ENCODE data around the gene ADARB2. TPM values are rescaled to one million over a fixed set of nuclear protein-coding genes. Genes with fewer than 3 reads are reported as not detected.

The ADARB2 gene
- total and polyA plus RNA-seq, 10 of the 15 experiments (the other 5 are each of a cell fraction or from before 2014, with no cell fraction given), result 0.02 to 4.1 (median 0.76) TPM

DNA sequence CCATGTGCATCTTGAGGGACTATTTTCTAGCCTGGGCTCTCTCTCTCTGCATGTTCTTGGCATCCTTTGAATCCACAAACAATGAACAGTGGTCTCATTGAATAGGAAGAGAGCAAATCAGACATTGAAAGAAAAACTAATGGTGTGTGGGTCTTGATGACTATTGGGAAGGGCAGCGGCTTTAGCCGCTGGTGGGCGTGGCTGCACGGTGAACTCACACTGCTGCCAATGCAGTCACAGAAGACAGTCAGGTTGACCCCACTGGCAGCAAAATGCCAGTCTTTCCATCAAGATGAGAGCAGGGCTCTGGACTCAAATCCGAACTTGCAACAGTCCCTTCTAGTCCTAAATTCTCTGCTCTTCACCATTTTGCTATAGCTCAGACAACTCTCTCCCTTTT is 91.0 kb downstream of the ADARB2 start:
- no peaks in the 10 kb centered on the region for H3K9me3 ChIP-seq (replicated peaks; ENCODE audit: control insufficient read depth, insufficient read depth, low read length)
- CTCF ChIA-PET, result interaction anchor here (0.7 kb wide), 1 partner anchor 224 kb away, joined by 5 read pairs; no protein-coding TSS in a partner anchor
- RAD21 ChIA-PET (ENCODE audit: unreplicated experiment), result no interaction called here
- no peaks in the 10 kb centered on the region for H3K27me3 ChIP-seq (replicated peaks in 1 of 2; ENCODE audit: control insufficient read depth in 2 of 2, insufficient read depth in 2 of 2, low read length in 1 of 2)
- H3K4me1 ChIP-seq (ENCODE audit: control insufficient read depth, insufficient read depth, low read length), result peaks cover 10% of the 10 kb centered on the region
- in situ Hi-C loops (cut with MboI) (no loop called here), intact Hi-C loops (cut with micrococcal nuclease; ENCODE audit: unreplicated experiment) (no loop called here)
- H3K4me2 ChIP-seq (ENCODE audit: control insufficient read depth, insufficient read depth), result no peak overlapping the region
- H3K27ac ChIP-seq (ENCODE audit: control insufficient read depth, insufficient read depth), result no peak overlapping the region
- no TSS peak for BruUV-seq (replicated peaks)
- no peaks in the 10 kb centered on the region for H3K79me2 ChIP-seq (ENCODE audit: control insufficient read depth, insufficient read depth, low read length)
- no peaks in the 10 kb centered on the region for H3K36me3 ChIP-seq (ENCODE audit: control insufficient read depth in 2 of 2, insufficient read depth in 2 of 2, low read length in 1 of 2)
- 19% methylated on average over 5 of the region's 5 CpGs for WGBS (ENCODE audit: insufficient coverage, insufficient replicate concordance, low lambda C conversion rate, missing lambda C conversion rate)
- FAIRE-seq (no peak), DNase-seq (ENCODE audit: low read depth, low spot score) (no peak), ATAC-seq (no peak)
- H2AFZ ChIP-seq (ENCODE audit: control insufficient read depth, low read depth, low read length), result no peak overlapping the region
- no peak overlapping the region for H3K4me3 ChIP-seq
- SMC1A ChIA-PET (ENCODE audit: uncharacterized antibody, unreplicated experiment), result interaction anchor here (1.2 kb wide), 1 partner anchor 9 kb away, joined by 3 read pairs; no protein-coding TSS in a partner anchor
- H3K9ac ChIP-seq (ENCODE audit: control insufficient read depth, insufficient read depth, low read length), result no peak overlapping the region
- H4K20me1 ChIP-seq (ENCODE audit: control insufficient read depth, insufficient read depth), result no peaks in the 10 kb centered on the region
- POLR2A ChIA-PET, result no interaction called here
- TF ChIP-seq CHD4 (IDR thresholded peaks at IDR 0.05) (no peak), STAT1 (conservative IDR thresholded peaks at IDR 0.05) (no peak), SMARCA5 (IDR thresholded peaks at IDR 0.05) (no peak), RCOR1 (conservative IDR thresholded peaks at IDR 0.05; ENCODE audit: low read depth, low read length) (no peak), CEBPB (IDR thresholded peaks at IDR 0.05; ENCODE audit: borderline replicate concordance in 1 of 2, low read depth in 2 of 2, low read length in 2 of 2) (no peak)
- TF ChIP-seq, protein P1, sequence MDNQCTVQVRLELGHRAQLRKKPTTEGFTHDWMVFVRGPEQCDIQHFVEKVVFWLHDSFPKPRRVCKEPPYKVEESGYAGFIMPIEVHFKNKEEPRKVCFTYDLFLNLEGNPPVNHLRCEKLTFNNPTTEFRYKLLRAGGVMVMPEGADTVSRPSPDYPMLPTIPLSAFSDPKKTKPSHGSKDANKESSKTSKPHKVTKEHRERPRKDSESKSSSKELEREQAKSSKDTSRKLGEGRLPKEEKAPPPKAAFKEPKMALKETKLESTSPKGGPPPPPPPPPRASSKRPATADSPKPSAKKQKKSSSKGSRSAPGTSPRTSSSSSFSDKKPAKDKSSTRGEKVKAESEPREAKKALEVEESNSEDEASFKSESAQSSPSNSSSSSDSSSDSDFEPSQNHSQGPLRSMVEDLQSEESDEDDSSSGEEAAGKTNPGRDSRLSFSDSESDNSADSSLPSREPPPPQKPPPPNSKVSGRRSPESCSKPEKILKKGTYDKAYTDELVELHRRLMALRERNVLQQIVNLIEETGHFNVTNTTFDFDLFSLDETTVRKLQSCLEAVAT (IDR thresholded peaks at IDR 0.05), result no peak
- TF ChIP-seq, protein P2, sequence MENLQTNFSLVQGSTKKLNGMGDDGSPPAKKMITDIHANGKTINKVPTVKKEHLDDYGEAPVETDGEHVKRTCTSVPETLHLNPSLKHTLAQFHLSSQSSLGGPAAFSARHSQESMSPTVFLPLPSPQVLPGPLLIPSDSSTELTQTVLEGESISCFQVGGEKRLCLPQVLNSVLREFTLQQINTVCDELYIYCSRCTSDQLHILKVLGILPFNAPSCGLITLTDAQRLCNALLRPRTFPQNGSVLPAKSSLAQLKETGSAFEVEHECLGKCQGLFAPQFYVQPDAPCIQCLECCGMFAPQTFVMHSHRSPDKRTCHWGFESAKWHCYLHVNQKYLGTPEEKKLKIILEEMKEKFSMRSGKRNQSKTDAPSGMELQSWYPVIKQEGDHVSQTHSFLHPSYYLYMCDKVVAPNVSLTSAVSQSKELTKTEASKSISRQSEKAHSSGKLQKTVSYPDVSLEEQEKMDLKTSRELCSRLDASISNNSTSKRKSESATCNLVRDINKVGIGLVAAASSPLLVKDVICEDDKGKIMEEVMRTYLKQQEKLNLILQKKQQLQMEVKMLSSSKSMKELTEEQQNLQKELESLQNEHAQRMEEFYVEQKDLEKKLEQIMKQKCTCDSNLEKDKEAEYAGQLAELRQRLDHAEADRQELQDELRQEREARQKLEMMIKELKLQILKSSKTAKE (IDR thresholded peaks at IDR 0.05; ENCODE audit: low read depth, poor library complexity, severe bottlenecking), result no peak
- TF ChIP-seq, protein P3, sequence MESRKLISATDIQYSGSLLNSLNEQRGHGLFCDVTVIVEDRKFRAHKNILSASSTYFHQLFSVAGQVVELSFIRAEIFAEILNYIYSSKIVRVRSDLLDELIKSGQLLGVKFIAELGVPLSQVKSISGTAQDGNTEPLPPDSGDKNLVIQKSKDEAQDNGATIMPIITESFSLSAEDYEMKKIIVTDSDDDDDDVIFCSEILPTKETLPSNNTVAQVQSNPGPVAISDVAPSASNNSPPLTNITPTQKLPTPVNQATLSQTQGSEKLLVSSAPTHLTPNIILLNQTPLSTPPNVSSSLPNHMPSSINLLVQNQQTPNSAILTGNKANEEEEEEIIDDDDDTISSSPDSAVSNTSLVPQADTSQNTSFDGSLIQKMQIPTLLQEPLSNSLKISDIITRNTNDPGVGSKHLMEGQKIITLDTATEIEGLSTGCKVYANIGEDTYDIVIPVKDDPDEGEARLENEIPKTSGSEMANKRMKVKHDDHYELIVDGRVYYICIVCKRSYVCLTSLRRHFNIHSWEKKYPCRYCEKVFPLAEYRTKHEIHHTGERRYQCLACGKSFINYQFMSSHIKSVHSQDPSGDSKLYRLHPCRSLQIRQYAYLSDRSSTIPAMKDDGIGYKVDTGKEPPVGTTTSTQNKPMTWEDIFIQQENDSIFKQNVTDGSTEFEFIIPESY (IDR thresholded peaks at IDR 0.05), result no peak
- TF ChIP-seq, protein P4, sequence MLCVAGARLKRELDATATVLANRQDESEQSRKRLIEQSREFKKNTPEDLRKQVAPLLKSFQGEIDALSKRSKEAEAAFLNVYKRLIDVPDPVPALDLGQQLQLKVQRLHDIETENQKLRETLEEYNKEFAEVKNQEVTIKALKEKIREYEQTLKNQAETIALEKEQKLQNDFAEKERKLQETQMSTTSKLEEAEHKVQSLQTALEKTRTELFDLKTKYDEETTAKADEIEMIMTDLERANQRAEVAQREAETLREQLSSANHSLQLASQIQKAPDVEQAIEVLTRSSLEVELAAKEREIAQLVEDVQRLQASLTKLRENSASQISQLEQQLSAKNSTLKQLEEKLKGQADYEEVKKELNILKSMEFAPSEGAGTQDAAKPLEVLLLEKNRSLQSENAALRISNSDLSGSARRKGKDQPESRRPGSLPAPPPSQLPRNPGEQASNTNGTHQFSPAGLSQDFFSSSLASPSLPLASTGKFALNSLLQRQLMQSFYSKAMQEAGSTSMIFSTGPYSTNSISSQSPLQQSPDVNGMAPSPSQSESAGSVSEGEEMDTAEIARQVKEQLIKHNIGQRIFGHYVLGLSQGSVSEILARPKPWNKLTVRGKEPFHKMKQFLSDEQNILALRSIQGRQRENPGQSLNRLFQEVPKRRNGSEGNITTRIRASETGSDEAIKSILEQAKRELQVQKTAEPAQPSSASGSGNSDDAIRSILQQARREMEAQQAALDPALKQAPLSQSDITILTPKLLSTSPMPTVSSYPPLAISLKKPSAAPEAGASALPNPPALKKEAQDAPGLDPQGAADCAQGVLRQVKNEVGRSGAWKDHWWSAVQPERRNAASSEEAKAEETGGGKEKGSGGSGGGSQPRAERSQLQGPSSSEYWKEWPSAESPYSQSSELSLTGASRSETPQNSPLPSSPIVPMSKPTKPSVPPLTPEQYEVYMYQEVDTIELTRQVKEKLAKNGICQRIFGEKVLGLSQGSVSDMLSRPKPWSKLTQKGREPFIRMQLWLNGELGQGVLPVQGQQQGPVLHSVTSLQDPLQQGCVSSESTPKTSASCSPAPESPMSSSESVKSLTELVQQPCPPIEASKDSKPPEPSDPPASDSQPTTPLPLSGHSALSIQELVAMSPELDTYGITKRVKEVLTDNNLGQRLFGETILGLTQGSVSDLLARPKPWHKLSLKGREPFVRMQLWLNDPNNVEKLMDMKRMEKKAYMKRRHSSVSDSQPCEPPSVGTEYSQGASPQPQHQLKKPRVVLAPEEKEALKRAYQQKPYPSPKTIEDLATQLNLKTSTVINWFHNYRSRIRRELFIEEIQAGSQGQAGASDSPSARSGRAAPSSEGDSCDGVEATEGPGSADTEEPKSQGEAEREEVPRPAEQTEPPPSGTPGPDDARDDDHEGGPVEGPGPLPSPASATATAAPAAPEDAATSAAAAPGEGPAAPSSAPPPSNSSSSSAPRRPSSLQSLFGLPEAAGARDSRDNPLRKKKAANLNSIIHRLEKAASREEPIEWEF (IDR thresholded peaks at IDR 0.05; ENCODE audit: insufficient replicate concordance, low read depth, low read length), result no peak

Data from GM12878 (cell line).